ENCODE results near the gene SPG7. TPM values are rescaled to one million over a fixed set of nuclear protein-coding genes. Genes with fewer than 3 reads are reported as not detected.

Gene SPG7
- total RNA-seq, 4 donors from 2014 or later: 68.6 to 125 (median 74.8) TPM

DNA sequence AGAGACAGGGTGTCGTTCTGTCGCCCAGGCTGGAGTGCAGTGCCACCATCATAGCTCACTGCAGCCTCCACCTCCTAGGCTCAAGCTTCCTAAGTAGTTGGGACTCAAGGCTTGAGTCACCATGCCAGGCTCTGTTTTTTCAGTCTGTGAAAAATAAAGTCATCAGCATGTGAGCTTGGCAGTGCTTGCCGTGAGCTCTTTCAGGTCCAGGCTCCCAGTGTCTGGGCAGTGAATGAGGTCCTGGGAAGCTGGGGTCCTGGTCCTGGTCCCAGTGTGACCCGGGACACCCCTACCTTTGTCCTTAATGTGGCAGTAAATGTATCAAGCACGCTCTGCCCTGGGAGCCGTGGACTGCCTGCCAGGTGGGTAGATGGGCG lies 29.3 kb downstream of the SPG7 start:
- DNase-seq (ENCODE audit: low spot score): no peak
- TF ChIP-seq, protein P1, sequence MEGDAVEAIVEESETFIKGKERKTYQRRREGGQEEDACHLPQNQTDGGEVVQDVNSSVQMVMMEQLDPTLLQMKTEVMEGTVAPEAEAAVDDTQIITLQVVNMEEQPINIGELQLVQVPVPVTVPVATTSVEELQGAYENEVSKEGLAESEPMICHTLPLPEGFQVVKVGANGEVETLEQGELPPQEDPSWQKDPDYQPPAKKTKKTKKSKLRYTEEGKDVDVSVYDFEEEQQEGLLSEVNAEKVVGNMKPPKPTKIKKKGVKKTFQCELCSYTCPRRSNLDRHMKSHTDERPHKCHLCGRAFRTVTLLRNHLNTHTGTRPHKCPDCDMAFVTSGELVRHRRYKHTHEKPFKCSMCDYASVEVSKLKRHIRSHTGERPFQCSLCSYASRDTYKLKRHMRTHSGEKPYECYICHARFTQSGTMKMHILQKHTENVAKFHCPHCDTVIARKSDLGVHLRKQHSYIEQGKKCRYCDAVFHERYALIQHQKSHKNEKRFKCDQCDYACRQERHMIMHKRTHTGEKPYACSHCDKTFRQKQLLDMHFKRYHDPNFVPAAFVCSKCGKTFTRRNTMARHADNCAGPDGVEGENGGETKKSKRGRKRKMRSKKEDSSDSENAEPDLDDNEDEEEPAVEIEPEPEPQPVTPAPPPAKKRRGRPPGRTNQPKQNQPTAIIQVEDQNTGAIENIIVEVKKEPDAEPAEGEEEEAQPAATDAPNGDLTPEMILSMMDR (IDR thresholded peaks at IDR 0.05): no peak
- ATAC-seq (ENCODE audit: low FRiP score): no peak

DNA sequence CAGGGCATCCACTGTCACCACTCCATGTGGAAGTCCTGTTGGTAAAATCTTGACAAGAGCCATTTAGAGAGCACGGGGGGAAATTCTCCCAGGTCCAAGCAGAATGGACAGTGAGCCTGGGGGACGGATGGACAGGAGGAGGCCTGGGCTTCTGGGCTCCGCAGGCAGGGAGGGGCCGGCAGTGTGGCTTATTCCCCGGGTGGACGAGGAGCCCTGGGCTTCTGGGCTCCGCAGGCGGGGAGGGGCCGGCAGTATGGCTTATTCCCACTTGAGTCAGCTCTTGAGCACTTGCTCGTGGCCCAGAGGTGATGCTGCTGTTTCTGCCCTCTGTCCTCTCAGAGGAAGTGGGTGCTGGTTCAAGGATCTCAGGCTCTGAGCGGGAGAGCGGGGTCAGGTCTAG lies 30.1 kb downstream of the SPG7 start:
- DNase-seq (ENCODE audit: low spot score) (no peak), ATAC-seq (ENCODE audit: low FRiP score) (no peak)
- TF ChIP-seq, protein P1 (IDR thresholded peaks at IDR 0.05): no peak

DNA sequence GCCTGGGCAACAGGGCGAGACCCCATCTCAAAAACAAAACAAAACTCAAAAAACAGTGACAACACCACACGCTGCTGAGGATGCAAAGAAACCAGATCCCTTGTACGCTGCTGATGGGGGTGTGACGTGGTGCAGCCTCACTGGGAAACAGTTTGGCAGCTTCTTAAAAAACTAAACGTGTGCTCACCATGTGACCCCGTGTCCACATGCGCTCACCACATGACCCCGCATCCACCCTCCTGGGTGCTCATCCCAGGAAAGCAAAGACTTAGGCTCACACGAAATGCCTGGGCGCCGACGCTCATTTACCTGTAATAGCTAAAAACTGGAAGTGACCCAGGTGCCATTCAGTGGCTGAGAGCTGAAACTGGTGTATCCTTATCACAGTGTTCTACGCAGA lies 32.4 kb downstream of the SPG7 start:
- no peak for ATAC-seq (ENCODE audit: low FRiP score)
- DNase-seq (ENCODE audit: low spot score): no peak
- TF ChIP-seq, protein P1 (IDR thresholded peaks at IDR 0.05): no peak

DNA sequence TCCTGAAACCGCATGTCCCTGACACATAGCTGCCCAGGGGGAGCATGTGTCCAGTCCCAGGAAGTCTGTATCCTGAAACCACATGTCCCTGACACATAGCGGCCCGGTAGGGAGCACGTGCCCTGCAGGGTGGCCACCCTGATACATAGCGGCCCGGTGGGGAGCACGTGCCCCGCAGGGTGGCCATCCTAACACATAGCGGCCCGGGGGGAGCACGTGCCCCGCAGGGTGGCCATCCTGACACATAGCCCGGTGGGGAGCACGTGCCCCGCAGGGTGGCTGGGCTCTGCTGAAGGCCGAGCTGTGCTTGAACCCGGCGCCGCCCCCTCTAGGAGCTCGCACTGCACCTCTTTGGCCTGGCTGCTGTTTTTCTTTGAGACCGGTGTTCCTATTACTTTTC lies 33.6 kb downstream of the SPG7 start:
- ATAC-seq (ENCODE audit: low FRiP score) (no peak), DNase-seq (ENCODE audit: low spot score) (no peak)
- TF ChIP-seq, protein P1 (IDR thresholded peaks at IDR 0.05): no peak

DNA sequence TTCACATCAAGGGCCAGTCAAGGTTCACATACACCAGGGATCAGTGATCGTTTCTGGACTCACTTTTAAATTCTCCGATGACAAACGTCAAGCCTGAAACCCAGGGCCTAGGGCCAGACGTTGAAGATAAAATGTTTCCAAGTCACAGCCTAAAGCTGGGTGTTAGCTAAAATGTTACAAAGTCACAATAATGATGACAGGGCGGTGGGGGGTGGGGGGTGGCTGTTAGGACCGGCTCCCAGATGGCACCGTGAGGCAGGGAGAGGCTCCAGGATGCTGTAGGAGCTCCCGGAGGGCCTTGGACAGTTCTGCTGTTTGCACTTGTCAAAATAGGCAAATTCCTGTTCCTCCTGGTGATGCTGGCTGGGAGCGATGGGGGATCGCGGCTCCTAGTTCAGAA lies 35.9 kb downstream of the SPG7 start:
- DNase-seq (ENCODE audit: low spot score): no peak
- TF ChIP-seq, protein P1 (IDR thresholded peaks at IDR 0.05): no peak
- no peak for ATAC-seq (ENCODE audit: low FRiP score)

DNA sequence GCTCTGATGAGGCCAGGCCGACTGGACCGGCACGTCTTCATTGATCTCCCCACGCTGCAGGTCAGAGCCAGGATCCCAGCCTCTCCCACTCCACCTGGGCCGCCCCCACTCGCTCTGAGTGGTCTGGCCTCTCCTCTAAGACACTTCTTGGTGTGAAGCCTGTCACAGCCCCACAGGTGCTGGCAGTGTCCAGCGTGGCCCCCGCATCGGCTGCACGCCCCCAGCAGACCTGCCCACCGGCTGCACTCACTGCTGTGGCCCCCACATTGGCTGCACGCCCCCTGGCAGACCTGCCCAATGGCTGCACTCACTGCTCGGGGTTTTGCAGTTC lies 36.5 kb downstream of the SPG7 start:
- DNase-seq (ENCODE audit: low spot score) (no peak), ATAC-seq (ENCODE audit: low FRiP score) (no peak)
- TF ChIP-seq, protein P1 (IDR thresholded peaks at IDR 0.05): no peak

DNA sequence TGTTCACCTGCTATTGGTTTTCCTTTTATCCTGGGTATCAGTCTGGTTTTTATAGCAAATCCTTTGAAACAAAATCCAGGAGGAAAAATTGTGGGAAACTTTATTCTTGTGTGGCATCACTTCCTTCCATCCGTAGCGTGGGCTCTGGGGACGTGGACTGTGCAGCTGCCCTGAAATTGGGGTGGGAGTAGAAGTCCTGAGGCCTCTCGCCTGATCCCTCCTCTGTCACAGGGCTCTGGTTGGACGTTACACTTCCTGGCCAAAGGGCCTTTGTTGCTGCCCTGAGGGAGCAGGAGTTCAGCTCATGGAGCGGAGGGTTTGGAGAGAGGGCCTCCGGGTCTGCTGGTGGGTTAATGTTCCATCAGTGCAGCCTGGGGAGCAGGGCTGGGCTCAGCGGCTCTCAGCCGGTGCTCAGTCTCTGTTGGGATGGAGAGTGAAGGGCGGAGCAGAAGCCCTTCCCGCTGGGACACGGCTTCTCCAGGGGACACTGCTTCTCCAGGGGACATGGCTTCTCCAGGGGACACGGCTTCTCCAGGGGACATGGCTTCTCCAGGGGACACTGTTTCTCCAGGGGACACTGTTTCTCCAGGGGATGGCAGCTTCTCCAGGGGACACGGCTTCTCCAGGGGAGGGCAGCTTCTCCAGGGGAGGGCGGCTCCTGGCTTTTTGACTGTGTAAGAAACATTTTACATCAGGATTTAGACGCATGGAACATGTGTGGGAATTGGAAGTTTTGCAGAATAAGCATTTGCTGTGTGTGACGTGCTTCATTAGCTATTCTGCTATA lies 37.0 kb downstream of the SPG7 start:
- ATAC-seq (ENCODE audit: low FRiP score): no peak
- no peak for DNase-seq (ENCODE audit: low spot score)
- TF ChIP-seq, protein P1 (IDR thresholded peaks at IDR 0.05): no peak
